ENCODE data around the gene ABLIM2. TPM values are rescaled to one million over a fixed set of nuclear protein-coding genes. Genes with fewer than 3 reads are reported as not detected.

ABLIM2 gene
- total RNA-seq, 1 donor from 2014 or later = 7.5 TPM

DNA sequence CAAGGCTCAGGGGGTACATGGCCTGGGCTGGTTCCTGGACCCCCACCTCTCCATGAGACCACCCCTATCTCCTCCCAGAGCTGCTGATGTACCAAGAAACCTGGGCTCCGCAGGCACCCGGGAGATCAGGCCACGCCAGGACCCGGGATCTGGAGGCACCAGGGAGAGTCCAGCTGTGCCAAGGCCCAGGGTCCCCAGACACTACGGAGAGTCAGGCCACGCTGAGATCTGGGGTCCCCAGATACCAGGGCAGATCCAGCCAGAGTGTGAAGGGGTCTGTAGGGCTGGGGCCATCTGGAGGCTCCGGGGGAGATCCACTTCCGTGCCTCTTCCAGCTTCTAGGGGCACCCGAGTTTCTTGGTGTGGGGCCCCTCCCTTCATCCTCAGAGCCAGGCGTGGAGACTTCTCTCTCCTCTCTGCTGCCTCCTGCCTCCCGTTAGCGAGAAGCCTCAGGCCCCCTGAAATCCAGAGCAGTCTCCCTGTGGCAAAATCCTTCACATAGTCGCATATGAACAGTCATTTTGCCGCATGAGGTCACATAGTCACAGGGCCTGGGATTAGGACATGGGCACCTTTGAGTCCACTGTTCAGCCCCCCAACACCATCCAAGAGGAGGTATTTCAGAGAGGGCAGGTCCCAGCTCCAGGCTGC lies 9.7 kb downstream of the ABLIM2 start:
- TF ChIP-seq, protein P1, sequence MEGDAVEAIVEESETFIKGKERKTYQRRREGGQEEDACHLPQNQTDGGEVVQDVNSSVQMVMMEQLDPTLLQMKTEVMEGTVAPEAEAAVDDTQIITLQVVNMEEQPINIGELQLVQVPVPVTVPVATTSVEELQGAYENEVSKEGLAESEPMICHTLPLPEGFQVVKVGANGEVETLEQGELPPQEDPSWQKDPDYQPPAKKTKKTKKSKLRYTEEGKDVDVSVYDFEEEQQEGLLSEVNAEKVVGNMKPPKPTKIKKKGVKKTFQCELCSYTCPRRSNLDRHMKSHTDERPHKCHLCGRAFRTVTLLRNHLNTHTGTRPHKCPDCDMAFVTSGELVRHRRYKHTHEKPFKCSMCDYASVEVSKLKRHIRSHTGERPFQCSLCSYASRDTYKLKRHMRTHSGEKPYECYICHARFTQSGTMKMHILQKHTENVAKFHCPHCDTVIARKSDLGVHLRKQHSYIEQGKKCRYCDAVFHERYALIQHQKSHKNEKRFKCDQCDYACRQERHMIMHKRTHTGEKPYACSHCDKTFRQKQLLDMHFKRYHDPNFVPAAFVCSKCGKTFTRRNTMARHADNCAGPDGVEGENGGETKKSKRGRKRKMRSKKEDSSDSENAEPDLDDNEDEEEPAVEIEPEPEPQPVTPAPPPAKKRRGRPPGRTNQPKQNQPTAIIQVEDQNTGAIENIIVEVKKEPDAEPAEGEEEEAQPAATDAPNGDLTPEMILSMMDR (IDR thresholded peaks at IDR 0.05; ENCODE audit: partially characterized antibody, unreplicated experiment) = no peak

DNA sequence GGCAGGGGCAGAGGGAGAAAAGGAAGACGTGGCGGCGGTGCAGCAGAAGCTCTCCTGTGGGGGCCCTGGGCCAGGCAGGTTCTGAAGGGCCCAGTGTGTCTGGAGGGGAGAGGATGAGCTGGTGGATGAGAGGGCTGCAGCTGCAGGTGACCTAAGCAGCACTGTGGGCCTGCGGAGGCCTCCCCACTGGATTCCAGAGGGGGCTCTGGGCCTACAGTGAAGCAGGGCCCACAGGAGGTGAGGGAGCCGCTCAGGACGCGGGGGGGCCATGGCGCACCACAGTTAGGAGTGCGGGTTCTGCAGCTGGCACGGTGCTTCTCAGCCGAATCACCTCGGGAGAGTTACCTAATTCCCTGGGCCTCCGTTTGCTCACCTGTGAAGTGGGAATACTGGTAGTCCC lies 10.5 kb downstream of the ABLIM2 start:
- Mint-ChIP-seq H3K36me3 (ENCODE audit: unreplicated experiment) (no peaks in the 10 kb centered on the region), H3K4me1 (ENCODE audit: low read depth, unreplicated experiment) (peaks cover 27% of the 10 kb centered on the region), H3K27ac (ENCODE audit: unreplicated experiment) (no peak overlapping the region), H3K27me3 (ENCODE audit: unreplicated experiment) (peaks cover 8% of the 10 kb centered on the region), H3K9me3 (ENCODE audit: unreplicated experiment) (peaks cover 7% of the 10 kb centered on the region), H3K4me3 (ENCODE audit: unreplicated experiment) (no peak overlapping the region)
- TF ChIP-seq, protein P1 (IDR thresholded peaks at IDR 0.05; ENCODE audit: partially characterized antibody, unreplicated experiment) = no peak
- no peak for DNase-seq

More for the DNA sequence above, 9.7 kb downstream of the ABLIM2 start:
- H3K27ac Mint-ChIP-seq (ENCODE audit: unreplicated experiment) = no peak overlapping the region
- peaks cover 27% of the 10 kb centered on the region for H3K4me1 Mint-ChIP-seq (ENCODE audit: low read depth, unreplicated experiment)
- no peak for DNase-seq
- H3K4me3 Mint-ChIP-seq (ENCODE audit: unreplicated experiment) = no peak overlapping the region
- H3K27me3 Mint-ChIP-seq (ENCODE audit: unreplicated experiment) = peaks cover 8% of the 10 kb centered on the region
- peaks cover 6% of the 10 kb centered on the region for H3K9me3 Mint-ChIP-seq (ENCODE audit: unreplicated experiment)
- no peaks in the 10 kb centered on the region for H3K36me3 Mint-ChIP-seq (ENCODE audit: unreplicated experiment)

DNA sequence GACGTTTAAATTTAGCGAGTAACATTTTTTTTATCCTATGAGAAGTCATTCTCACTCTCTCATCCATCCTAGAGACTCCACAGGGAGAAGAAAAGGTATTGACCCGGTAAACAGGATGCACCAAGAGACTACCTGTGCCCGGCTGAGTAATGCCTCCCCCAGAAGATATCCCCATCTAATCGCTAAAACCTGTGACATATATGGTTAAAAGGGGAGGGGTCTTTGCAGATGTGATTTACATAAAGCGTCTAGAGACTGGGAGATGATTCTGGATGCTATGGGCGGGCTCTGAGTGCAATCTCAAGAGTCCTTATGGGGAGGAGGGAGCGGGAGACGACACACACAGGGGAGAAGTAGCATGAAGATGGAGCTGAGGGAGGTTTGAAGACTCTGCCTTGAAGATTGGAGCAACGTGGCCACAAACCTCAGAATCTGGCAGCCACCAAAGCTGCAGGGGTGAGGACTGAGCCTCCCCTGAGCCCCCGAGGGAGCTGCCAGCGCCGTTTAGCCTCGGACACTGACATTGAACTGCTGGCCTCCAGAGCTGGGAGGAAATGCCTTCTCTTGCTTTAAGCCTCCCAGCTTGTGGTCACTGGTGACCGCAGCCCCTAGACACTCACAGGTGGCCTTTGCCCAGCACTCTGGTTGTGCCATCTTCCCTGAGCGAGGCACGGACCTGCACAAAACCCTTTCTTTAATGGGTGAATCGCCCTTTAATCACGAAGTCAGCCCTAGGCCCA lies 11.2 kb downstream of the ABLIM2 start:
- Mint-ChIP-seq H3K4me3 (ENCODE audit: unreplicated experiment) (no peak overlapping the region), H3K27me3 (ENCODE audit: unreplicated experiment) (peaks cover 8% of the 10 kb centered on the region), H3K9me3 (ENCODE audit: unreplicated experiment) (peaks cover 7% of the 10 kb centered on the region), H3K36me3 (ENCODE audit: unreplicated experiment) (no peaks in the 10 kb centered on the region), H3K27ac (ENCODE audit: unreplicated experiment) (peak overlapping the region; percentile 4), H3K4me1 (ENCODE audit: low read depth, unreplicated experiment) (peaks cover 27% of the 10 kb centered on the region)
- DNase-seq = peak; percentile 36
- TF ChIP-seq, protein P1 (IDR thresholded peaks at IDR 0.05; ENCODE audit: partially characterized antibody, unreplicated experiment) = no peak

DNA sequence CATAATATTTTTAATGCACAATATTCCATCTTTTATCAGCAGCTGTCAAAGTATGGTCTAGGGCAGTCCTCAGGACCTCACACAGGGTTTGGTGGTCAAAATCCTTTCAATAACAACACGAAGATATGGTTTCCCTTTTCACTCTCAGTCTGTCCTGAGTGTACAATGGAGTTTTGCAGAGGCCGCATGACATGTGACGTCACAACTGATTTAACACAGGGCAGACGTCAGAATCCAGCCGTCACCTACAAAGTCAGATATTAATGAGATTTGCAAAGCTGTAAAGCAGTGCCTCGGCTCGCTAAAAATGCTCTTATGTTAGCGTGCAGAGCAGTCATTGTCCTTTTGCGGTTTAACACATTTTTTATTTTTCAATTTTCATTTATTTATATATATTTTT lies 12.5 kb downstream of the ABLIM2 start:
- peaks cover 27% of the 10 kb centered on the region for H3K4me1 Mint-ChIP-seq (ENCODE audit: low read depth, unreplicated experiment)
- H3K27ac Mint-ChIP-seq (ENCODE audit: unreplicated experiment) = peak overlapping the region; percentile 90
- peak overlapping the region; percentile 61 for H3K4me3 Mint-ChIP-seq (ENCODE audit: unreplicated experiment)
- TF ChIP-seq, protein P1 (IDR thresholded peaks at IDR 0.05; ENCODE audit: partially characterized antibody, unreplicated experiment) = no peak
- peaks cover 10% of the 10 kb centered on the region for H3K9me3 Mint-ChIP-seq (ENCODE audit: unreplicated experiment)
- no peak for DNase-seq
- H3K27me3 Mint-ChIP-seq (ENCODE audit: unreplicated experiment) = peaks cover 8% of the 10 kb centered on the region
- no peaks in the 10 kb centered on the region for H3K36me3 Mint-ChIP-seq (ENCODE audit: unreplicated experiment)

DNA sequence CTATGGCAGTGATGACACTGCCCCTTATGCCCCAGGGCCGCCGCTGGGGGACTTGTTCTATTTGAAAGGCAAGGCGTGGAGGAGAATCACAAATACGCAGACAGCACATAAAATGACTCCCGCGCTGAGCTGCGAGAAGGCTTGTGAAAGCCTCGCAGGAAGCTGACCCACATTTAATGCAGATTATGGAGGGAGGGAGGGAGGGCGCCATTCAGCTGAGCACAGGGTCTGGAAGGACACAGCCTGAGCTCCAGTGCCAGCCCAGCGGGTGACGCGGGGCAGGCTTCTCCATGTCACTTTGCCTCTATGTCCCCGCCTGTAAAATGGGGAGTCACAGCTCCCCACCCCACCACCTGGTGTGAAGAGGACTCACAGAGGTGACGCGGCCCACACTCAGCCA lies 14.3 kb downstream of the ABLIM2 start:
- Mint-ChIP-seq H3K9me3 (ENCODE audit: unreplicated experiment) (peaks cover 13% of the 10 kb centered on the region), H3K27ac (ENCODE audit: unreplicated experiment) (peak overlapping the region; percentile 90), H3K27me3 (ENCODE audit: unreplicated experiment) (peaks cover 1% of the 10 kb centered on the region), H3K4me3 (ENCODE audit: unreplicated experiment) (no peak overlapping the region), H3K4me1 (ENCODE audit: low read depth, unreplicated experiment) (peaks cover 24% of the 10 kb centered on the region), H3K36me3 (ENCODE audit: unreplicated experiment) (peaks cover 4% of the 10 kb centered on the region)
- TF ChIP-seq, protein P1 (IDR thresholded peaks at IDR 0.05; ENCODE audit: partially characterized antibody, unreplicated experiment) = no peak
- DNase-seq = peak; percentile 26
